ENCODE measurements around the gene PCK2.
"Not testable (repeated sequence)": the region's sequence is repeated elsewhere in the genome, so short reads cannot be mapped to it uniquely, and the experiment has no call there.

Gene PCK2

DNA sequence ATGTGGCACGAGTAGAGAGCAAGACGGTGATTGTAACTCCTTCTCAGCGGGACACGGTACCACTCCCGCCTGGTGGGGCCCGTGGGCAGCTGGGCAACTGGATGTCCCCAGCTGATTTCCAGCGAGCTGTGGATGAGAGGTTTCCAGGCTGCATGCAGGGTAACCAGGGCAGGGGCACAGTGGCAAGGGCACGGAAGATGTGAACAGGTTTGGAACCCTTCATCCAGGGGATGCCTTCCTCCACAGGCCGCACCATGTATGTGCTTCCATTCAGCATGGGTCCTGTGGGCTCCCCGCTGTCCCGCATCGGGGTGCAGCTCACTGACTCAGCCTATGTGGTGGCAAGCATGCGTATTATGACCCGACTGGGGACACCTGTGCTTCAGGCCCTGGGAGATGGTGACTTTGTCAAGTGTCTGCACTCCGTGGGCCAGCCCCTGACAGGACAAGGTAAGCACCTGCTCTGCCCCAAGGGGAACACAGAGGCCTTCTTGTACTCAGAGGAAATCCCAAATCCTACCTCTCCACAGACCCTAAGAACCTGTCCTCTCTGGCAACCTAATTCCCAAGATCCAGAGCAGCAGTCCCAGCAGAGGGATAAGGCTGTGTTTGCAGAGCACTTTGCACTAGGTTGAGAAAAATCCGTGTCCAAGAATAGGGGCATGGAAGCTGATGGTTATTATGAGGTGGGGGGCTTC, 4.3 kb downstream of the PCK2 start:
- no peak for DNase-seq

DNA sequence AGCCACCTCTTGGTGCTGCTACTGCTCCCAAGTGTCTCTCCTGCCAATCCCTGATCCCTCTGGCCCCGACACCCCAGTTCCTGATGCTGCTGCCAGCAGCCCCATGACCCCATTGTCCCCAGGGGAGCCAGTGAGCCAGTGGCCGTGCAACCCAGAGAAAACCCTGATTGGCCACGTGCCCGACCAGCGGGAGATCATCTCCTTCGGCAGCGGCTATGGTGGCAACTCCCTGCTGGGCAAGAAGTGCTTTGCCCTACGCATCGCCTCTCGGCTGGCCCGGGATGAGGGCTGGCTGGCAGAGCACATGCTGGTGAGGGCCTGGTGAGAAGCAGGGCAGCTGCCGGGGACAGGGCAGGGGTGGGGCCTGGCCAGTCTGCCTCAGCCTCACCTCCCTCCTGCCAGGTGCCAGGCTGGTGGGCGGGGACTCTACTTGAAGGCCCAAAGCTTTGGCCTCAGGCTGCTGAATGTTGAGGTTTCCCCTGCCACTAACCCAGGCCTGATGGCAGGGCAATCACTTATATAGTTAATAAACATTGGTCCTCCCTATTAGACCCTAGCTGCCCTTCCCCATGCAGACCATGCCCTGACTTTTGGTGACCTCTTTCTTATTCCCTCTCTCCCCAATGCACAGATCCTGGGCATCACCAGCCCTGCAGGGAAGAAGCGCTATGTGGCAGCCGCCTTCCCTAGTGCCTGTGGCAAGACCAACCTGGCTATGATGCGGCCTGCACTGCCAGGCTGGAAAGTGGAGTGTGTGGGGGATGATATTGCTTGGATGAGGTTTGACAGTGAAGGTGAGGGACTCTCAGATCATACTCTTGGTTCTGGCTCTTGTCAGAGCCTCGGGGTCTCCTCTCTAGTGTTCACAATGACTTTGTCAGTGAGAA, 5.1 kb downstream of the PCK2 start:
- DNase-seq: no peak

DNA sequence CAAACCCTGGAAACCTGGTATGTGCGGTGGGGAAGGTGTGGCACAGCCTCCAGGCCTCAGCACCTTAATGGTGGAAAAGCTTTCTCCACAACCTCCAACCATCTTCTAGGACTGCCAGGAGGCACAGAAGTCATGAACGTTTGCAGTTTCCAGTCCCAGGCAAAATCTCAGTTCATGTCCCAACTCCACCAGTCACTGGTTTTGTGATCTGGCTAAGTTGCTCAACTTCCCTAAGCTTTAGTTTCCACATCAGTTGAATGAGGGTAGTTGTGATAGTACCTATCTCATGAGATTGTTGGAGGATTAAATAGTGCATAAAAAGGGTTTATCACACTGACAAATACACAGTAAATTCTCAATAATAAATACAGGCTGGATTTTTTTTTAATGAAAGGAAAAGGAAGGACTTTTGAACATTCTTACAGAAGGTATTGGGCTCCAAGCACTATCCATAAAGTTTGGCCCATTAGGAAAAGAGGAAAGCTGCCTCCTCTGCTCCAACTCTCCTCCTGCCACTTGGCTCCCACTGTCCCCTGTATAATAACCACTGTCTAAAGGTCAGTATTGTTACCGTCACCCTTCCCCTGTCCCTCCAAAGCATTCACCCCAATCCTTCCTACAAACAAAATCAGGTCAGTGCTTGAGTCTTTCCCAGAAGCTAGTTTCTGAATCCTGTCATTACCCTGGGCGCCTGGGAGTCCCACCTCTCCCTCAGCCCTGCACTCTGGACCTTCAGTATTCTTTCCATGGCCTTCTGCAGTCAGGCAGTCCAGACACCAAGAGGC, 6.3 kb downstream of the PCK2 start:
- DNase-seq: no peak

DNA sequence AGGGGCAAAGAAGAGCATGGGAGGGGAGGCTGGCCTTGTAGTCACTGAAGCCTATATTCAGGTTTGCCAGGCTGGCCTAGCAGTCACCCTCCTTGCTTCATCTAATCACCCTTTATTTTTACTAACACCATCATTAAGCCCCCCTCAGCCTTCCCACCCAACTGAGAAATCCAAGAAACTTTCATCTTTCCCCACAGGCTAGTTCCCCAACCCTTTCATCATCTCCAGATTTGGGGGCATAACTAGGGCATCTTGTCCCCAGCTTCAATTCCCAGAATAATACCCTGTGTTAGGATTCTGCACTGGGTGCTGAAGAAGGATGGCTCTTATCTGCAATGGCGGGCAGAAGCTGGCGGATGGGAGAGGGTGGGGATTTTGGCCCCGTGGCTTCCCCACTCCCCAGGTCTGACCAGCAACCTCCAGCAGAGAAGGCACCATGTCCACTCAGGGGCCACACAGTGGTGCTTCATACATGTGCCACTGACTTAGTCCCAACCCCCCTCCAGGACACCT, 6.9 kb downstream of the PCK2 start:
- no peak for DNase-seq

DNA sequence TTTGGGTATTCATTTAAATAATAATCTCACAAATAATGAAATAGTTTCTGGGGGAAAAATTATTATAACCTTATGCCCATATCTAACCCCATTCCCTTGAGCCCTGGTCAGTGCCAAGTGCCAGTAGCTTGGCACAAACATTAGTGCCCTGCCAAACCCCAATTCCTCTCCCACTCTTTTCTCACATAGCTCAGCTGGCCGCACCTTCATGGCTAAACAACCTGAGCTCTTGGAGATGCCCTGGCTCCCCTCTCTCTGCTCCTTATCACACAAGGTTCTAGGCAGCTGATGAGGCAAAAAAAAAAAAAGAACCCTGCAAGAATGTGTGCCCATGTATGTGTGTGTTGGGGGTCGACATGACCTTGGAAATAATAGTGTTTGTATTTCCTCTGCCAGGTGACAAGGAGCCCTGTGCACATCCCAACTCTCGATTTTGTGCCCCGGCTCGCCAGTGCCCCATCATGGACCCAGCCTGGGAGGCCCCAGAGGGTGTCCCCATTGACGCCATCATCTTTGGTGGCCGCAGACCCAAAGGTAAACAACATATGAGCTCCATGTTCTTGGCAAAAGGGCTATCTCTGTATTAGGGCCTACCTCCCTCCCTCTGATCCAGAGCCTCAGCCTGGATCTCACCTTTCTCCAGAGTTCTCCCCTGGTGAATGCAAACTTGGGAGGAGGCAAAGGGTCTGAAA, 8.4 kb downstream of the PCK2 start:
- DNase-seq: no peak

DNA sequence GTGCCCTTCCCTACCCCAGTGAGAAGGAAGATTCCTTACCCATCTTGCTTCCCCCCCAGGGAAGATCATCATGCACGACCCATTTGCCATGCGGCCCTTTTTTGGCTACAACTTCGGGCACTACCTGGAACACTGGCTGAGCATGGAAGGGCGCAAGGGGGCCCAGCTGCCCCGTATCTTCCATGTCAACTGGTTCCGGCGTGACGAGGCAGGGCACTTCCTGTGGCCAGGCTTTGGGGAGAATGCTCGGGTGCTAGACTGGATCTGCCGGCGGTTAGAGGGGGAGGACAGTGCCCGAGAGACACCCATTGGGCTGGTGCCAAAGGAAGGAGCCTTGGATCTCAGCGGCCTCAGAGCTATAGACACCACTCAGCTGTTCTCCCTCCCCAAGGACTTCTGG, 9.3 kb downstream of the PCK2 start:
- DNase-seq: no peak

DNA sequence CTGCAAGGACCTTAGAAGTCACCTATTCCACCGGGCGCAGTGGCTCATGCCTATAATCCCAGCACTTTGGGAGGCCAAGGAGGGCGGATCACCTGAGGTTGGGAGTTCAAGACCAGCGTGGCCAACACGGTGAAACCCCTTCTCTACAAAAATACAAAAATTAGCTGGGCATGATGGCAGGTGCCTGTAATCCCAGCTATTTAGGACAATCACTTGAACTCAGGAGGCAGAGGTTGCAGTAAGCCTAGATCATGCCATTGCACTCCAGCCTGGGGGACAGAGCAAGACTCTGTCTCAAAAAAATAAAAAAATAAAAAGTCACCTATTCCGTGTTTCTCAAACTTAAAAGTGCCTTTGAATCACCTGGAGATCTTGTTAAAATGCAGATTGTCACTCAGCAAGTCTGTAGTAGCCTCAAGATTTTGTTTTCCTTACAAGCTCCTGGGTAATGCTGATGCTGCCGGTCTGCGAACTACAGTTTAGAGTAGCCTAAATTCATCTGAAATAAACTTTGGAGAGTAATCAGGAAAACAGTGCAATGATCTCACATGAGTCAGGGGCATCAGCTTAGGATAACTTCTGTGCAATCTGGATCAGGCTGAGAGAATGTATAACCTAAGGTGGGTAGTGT, 11.6 kb downstream of the PCK2 start:
- not testable (repeated sequence) for DNase-seq

DNA sequence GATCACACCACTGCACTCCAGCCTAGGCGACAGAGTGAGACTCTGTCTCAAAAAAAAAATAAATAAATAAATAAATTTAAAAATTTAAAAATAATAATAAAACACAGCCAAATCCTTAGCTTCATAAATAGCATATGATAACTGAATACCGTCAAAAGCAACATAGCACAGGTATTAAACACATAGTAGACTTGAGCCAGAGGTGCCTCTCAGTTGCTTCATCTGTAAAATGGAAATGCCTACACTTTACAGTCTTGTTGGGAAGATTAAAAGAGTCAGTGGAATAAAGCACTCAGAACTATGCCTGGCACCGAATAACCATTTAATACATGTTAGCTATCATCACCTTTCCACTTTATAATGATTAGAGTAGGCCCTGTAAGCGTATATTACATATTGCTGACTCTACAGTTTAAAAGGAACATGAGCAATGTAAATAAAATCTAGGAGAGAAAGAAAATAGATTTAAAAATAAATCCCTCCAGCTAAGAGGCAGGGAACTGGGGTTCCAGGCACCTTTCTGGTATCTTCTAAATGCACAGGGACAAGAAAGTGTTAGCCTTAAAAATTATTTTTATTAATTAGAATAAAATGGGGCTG, 12.7 kb downstream of the PCK2 start:
- DNase-seq: no peak

DNA sequence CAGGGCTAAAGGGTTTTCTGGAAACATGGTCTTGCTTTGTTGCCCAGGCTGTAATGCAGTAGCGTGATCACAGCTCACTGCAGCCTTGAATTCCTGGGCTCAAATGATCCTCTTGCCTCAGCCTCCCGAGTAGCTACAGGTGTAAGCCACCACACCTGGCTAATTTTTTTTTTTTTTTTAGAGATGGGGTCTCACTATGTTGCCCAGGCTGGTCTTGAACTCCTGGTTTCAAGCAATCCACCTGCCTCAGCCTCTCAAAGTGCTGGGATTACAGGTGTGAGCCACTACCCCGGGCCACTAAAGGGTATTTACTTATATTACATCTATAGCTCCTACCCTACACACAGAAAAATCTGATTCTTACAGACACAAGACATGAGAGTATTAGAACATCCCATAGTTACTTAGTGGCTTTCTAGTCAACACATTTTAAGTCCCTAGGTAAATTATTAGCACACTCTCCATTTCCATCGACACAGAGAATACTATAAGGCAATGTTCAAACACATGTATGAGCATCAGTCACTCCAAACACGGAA, 14.3 kb downstream of the PCK2 start:
- DNase-seq: no peak

DNA sequence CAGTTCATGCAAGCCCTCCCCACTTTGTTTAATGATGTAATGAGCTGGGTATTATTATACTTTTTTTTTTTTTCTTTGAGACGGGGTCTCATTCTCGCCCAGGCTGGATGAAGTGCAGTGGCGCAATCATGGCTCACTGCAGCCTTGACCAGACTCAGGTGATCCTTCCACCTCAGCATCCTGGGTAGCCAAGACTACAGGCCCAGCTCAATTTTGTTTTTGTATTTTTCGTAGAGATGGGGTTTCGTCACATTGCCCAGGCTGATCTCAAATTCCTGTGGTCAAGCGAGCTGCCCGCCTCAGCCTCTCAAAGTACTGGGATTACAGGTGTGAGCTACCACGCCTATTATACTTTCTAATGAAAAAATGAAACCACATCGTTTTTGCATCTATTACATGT, 15.9 kb downstream of the PCK2 start:
- DNase-seq: no peak

DNA sequence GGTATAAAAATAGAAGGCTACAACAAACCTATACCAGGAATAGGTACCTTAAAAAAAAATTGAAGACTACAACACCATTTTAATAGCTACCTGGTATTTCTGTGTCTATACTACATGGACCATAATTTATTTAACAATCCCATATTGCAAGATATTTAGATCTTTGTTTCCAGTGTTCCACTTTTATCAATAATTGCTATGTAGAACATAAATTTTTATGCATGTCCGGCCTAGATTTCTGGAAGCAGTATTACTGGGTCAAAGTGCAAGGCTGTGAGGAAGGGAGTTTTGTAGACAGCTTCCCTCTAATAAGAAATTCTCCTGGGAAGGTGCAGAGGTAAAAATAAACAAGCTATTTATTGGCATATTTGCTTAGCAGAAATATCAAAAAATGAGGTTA, 16.4 kb downstream of the PCK2 start:
- DNase-seq: no peak

DNA sequence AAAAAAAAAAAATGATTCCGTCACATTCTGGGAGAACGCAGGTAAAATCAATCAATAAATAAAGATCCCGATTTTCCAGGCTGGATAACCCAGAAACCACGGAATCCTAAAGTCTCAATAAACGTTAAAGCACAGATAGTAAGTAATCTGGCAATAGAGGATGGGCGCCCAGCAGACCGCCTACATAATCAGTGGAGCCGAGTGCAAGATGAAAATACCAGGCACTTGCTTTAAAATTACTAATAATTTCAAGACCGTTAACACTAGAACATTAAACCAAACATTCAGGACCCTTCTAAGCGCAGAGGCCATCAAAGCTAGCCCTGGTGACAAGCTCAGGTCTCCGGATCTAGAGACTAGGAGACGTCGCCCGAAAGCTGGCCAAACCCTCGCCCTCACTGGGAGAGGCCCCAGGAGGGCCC, 19.3 kb downstream of the PCK2 start:
- no peak for DNase-seq

DNA sequence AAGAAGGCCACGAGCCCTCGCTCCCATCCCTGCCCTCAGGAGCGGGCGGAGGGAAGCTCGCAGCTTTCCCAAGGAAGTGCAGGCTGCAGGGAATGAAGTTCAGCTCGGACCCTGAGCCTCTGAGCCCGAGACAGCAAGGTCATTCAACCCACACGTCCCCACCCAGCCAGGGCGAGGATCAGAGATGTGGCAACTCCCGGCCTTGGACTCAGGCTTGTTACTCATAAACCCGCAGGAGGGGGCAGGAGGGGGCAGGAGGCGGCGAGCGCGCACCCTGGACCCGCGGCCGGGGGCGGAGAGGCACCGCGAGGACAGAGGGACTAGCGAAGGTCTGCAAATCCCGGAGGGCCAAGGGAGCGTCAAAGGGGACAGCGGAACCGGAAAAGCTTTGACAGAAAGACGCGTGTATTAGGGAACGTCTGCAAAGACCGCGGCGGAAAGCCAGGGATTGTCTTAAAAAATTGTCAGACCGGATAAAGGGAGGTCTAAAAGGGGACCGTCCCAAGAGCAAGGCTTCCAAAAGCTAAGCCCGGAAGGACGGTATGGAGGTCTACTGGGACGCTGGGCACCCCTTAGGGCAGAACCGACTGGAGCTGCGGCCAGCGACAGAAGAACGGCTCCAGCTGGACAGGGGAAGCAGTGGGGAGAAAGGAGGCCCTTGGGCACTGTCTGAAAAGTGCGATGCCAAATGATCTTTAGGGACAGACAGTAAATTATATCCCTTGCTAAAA, 19.9 kb downstream of the PCK2 start:
- DNase-seq: peak; percentile 93

DNA sequence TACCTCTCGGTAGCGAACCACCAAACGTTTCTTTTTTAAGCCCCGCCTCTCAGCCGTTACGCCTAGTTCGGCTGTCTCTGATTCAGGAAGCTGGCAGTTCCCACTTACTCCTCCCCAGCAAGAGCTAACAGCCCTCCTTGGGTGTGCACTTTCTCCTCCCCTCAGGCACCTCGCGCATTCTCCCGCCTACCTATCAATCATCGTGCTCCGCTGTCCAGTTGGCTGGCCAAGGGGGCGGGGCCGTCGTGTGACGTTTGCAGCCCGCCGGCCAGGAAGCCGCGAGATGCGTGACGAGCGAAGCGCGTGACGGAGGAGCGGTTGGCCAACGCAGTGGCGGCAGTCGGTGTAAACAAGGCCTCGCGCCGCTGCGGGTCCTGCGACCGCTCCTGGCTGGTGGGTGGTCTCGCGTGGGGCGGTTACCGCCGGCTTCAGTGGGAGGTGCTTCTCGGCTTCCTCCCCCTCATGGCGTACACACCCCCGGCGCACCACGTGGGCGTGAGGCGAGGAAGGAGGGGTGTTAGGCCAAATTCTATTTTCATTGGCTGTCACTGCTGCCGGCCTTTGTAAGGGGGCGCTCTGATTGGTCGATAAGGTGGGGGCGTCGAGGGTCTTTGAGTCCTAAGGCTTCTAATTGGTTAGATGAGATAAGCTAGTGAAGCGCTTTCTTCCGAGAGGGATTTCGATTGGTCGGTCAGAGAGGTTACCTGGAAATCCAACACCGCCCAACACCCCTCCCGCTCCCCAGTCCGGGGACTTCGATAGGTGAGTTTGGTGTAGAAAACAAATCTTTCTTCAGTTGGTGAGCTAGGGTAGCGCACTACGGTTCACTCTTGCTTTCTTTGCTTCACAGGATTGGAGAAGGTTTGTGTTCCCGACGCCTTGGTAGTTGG, 20.7 kb downstream of the PCK2 start, which contains the start of the genes DCAF11 and NRL:
Gene DCAF11, plus strand, starts transcription at position 246 of the 890 bp plus-strand sequence. CDS start 818 bp downstream, outside the sequence.
Gene NRL, minus strand, starts transcription at position 418 of the 890 bp plus-strand sequence. CDS start 32,101 bp downstream, outside the sequence.
- peak; percentile 100 for DNase-seq

DNA sequence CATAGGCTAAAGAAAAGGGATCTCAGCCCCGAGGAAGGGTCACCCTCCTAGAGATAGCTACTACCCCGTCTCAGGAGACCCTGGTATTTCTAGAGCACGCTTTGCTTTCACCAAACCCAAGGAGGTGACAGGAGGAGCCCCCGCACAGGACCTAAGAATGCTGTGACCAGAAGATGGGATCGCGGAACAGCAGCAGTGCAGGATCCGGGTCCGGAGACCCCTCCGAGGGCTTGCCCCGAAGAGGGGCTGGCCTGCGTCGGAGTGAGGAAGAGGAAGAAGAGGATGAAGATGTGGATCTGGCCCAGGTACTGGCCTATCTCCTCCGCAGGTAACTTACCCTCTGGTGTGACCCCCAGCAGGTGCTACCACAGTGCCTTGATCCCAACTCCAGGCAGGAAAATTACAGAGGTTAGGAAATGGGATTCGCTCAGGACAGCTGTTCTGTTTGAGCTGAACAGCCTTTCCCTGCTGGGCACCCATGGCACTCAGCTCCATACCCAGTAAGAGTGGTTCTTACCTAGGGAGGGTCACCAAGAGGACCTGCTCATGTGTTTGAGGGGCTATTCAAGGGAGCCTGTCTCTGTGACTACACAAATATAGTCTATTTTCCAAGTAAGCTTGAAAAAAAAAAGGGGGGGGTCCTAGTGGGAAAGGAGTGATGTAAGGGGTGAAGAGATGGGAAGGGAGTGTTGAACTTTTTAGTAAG, 21.5 kb downstream of the PCK2 start:
- no peak for DNase-seq

DNA sequence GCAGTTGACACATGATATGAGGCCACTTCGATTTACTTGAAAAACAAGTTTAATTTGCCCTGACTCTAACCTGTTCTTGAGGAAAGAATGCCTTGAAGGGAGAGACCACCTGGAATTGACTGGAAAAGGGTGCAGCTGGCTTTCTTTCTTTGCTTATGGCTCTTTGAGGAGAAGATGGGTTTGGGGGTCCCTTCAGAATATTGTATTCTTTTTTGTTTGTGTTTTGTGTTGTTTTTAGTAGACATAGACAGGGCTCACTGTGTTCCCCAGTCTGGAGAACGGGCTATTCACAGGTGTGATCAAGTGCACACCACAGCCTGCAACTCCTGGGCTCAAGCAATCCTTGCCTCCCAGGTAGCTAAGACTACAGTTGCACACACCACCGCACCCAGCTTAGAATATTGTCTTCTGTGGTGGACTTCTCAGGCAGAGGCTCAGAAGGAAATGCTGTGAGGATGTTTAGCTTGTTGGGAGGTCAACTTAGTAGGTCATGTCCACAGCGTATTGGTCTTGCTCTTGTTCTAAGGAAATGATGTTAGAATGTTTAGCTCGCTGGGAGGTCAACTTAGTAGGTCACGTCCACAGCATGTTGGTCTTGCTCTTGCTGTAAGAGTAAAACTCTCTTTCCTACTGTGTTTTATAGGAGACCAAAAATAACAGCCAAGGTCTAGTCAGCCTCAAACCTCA, 22.2 kb downstream of the PCK2 start:
- DNase-seq: no peak

DNA sequence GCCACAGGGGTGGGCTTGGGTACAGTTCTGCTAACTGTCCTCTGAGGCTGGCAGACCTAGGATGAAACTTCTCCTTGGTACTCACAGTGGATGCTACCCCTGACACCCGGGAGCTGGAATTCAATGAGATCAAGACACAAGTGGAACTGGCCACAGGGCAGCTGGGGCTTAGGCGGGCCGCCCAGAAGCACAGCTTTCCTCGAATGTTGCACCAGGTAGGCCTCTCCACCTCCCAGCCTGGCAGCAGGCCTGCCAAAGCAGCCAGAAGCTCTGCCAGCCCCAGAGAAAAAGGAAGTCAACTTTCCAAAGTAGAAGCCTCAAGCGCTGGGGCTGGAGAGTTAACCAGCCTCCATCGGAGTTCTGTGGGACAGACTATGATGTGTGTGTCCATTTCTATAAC, 23.1 kb downstream of the PCK2 start:
- DNase-seq: no peak

DNA sequence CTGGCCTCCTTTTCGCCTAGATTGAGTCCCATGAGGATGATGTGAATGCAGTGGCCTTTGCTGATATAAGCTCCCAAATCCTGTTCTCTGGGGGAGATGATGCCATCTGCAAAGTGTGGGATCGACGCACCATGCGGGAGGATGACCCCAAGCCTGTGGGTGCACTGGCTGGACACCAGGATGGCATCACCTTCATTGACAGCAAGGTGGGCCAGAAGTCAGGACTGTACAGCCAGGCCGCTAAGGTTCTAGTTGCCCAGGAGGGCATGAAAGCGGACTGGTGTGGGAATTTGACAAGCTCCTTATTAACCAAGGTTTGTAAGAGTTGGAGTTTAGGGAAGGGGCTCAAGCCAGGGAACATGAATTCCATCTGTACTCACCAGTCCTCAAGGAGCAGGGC, 25.6 kb downstream of the PCK2 start:
- no peak for DNase-seq

Measured in hematopoietic multipotent progenitor cell treated with erythropoietin and hydrocortisone succinate and interleukin-3 and kit ligand, for 8 days (in vitro differentiated cells).